GM23338 (cell line): ENCODE measurements around the gene POLK. TPM values are rescaled to one million over a fixed set of nuclear protein-coding genes. Genes with fewer than 3 reads are reported as not detected.

Source experiments
- ATAC-seq: fragments of 200-7000 bp; cut with Tn5 transposase; 3 replicates; pipeline ENCODE4 v1.9.1; 2020
- DNase-seq: peaks from one replicate; pipeline ENCODE4 v3.0.0-alpha.2; 2015; ENCODE audit warnings: low spot score
- H2AFZ ChIP-seq: fragments of 200-600 bp; sonication (generic); 2 replicates; pipeline ENCODE4 v1.8.0; 2016; ENCODE audit warnings: antibody characterized with exemption, mild to moderate bottlenecking, moderate library complexity
- H3F3A ChIP-seq: fragments of 200-600 bp; sonication (generic); replicated peaks from 2 replicates; pipeline ENCODE4 v1.8.0; 2017; ENCODE audit warnings: antibody characterized with exemption, mixed run types, low read depth
- H3K27ac ChIP-seq: fragments of 200-600 bp; sonication (generic); 2 replicates; pipeline ENCODE4 v1.6.1; 2016; ENCODE audit warnings: low read depth
- H3K27me3 ChIP-seq: fragments of 200-600 bp; sonication (generic); 2 replicates; pipeline ENCODE4 v1.8.0; 2016; ENCODE audit warnings: mild to moderate bottlenecking, mixed run types, moderate library complexity; ENCODE audit not compliant: insufficient read depth
- H3K36me3 ChIP-seq: fragments of 200-600 bp; sonication (generic); 2 replicates; pipeline ENCODE4 v1.8.0; 2016; ENCODE audit warnings: mild to moderate bottlenecking; ENCODE audit not compliant: insufficient read depth
- H3K4me1 ChIP-seq: fragments of 200-600 bp; sonication (generic); 2 replicates; pipeline ENCODE4 v1.8.0; 2016; ENCODE audit warnings: mild to moderate bottlenecking, moderate library complexity; ENCODE audit not compliant: insufficient read depth
- H3K4me2 ChIP-seq: fragments of 200-600 bp; sonication (generic); 2 replicates; pipeline ENCODE4 v1.7.1; 2017; ENCODE audit warnings: mixed run types
- H3K4me3 ChIP-seq: fragments of 200-600 bp; sonication (generic); 2 replicates; pipeline ENCODE4 v1.6.1; 2016; ENCODE audit warnings: mixed run types
- H3K79me2 ChIP-seq: fragments of 200-600 bp; sonication (generic); replicated peaks from 2 replicates; pipeline ENCODE4 v1.8.0; 2017; ENCODE audit warnings: mild to moderate bottlenecking; ENCODE audit not compliant: insufficient read depth
- H3K9me2 ChIP-seq: fragments of 200-600 bp; sonication (generic); 2 replicates; pipeline ENCODE4 v1.8.0; 2017; ENCODE audit not compliant: insufficient read depth
- H4K20me1 ChIP-seq: fragments of 200-600 bp; sonication (generic); replicated peaks from 2 replicates; pipeline ENCODE4 v1.8.0; 2017; ENCODE audit warnings: mild to moderate bottlenecking; ENCODE audit not compliant: insufficient read depth
- H3K27ac Mint-ChIP-seq: 2 replicates; pipeline ENCODE4 v1.8.0; 2020; ENCODE audit warnings: inconsistent platforms, mild to moderate bottlenecking, moderate library complexity, mixed read lengths
- H3K27me3 Mint-ChIP-seq: 3 replicates; pipeline ENCODE4 v1.8.0; 2022; ENCODE audit warnings: low read depth, mild to moderate bottlenecking, moderate library complexity, mixed read lengths, inconsistent platforms; ENCODE audit not compliant: insufficient read depth, poor library complexity
- H3K36me3 Mint-ChIP-seq: 3 replicates; pipeline ENCODE4 v1.8.0; 2021; ENCODE audit warnings: low read depth, mild to moderate bottlenecking, inconsistent platforms, moderate library complexity, mixed read lengths
- H3K4me1 Mint-ChIP-seq: 3 replicates; pipeline ENCODE4 v1.8.0; 2020; ENCODE audit warnings: mild to moderate bottlenecking, inconsistent platforms, mixed read lengths
- H3K4me3 Mint-ChIP-seq: 3 replicates; pipeline ENCODE4 v1.8.0; 2021; ENCODE audit warnings: moderate library complexity, mild to moderate bottlenecking, inconsistent platforms, mixed read lengths
- H3K9me3 Mint-ChIP-seq: 3 replicates; pipeline ENCODE4 v1.8.0; 2020; ENCODE audit warnings: moderate library complexity, mild to moderate bottlenecking, inconsistent platforms, mixed read lengths
- CREB1 ChIP-seq: fragments of 250-450 bp; sonication (Bioruptor Pico); IDR thresholded peaks from 2 replicates; pipeline ENCODE4 v1.5.0; 2020; ENCODE audit warnings: low read depth, mild to moderate bottlenecking, moderate library complexity
- CTCF ChIP-seq, 2 experiments: fragments of 200-600 bp in 1 of 2; sonication (generic) in 1 of 2; conservative IDR thresholded peaks; 2 replicates each; pipeline versions ENCODE4 v1.5.1 to v1.6.1; 2016 to 2017; ENCODE audit warnings: antibody characterized with exemption in 2 of 2, low read depth in 2 of 2, mild to moderate bottlenecking in 2 of 2, moderate library complexity in 1 of 2
- EZH2 ChIP-seq: fragments of 200-600 bp; sonication (generic); IDR thresholded peaks from one replicate; pipeline ENCODE4 v1.8.0; 2017; ENCODE audit warnings: antibody characterized with exemption, mild to moderate bottlenecking, low read depth; ENCODE audit not compliant: unreplicated experiment
- EZH2phosphoT487 ChIP-seq: fragments of 200-600 bp; sonication (generic); IDR thresholded peaks from one replicate; pipeline ENCODE4 v1.8.1; 2018; ENCODE audit warnings: antibody characterized with exemption; ENCODE audit not compliant: unreplicated experiment
- JUNB ChIP-seq: IDR thresholded peaks from one replicate; pipeline ENCODE4 v1.6.1; 2016; ENCODE audit warnings: antibody characterized with exemption; ENCODE audit not compliant: unreplicated experiment
- NANOG ChIP-seq: IDR thresholded peaks from 2 replicates; pipeline ENCODE4 v1.6.1; 2016; ENCODE audit warnings: antibody characterized with exemption, borderline replicate concordance
- POLR2AphosphoS5 ChIP-seq: IDR thresholded peaks from 2 replicates; pipeline ENCODE4 v1.6.1; 2016; ENCODE audit warnings: antibody characterized with exemption, low read depth
- REST ChIP-seq: IDR thresholded peaks from one replicate; pipeline ENCODE4 v1.6.1; 2018; ENCODE audit warnings: antibody characterized with exemption; ENCODE audit not compliant: unreplicated experiment
- STAT1 ChIP-seq: IDR thresholded peaks from one replicate; pipeline ENCODE4 v1.6.1; 2016; ENCODE audit warnings: antibody characterized with exemption; ENCODE audit not compliant: unreplicated experiment
- ZNF114 ChIP-seq: fragments of 250-450 bp; sonication (Bioruptor Pico); IDR thresholded peaks from 2 replicates; pipeline ENCODE4 v1.5.0; 2020; ENCODE audit warnings: mild to moderate bottlenecking, moderate library complexity
- ZNF331 ChIP-seq: fragments of 250-450 bp; sonication (Bioruptor Pico); IDR thresholded peaks from 2 replicates; pipeline ENCODE4 v1.5.0; 2020; ENCODE audit warnings: low read depth, mild to moderate bottlenecking, moderate library complexity
- ZNF462 ChIP-seq: fragments of 250-450 bp; sonication (Bioruptor Pico); IDR thresholded peaks from 2 replicates; pipeline ENCODE4 v1.5.0; 2020; ENCODE audit warnings: mild to moderate bottlenecking, moderate library complexity
- polyA plus RNA-seq: library from polyadenylated mRNA; unstranded; fragments of >200 nt; fragmentation: Nextera tagmentation; extraction: Ambion mirVana; gene quantifications from 2 replicates; pipeline ENCODE4 v1.2.1, GENCODE V29; 2016
- total RNA-seq: library from RNA; depleted of rRNA; stranded (reverse); fragments of >200 nt; shearing (Covaris generic); gene quantifications from 2 replicates; pipeline ENCODE4 v1.2.3, GENCODE V29; 2014

Gene POLK
- total and polyA plus RNA-seq, 2 experiments from 2014 or later: 6.3 to 14.5 TPM

- TF ChIP-seq ZNF114 (CRISPR knock-in tag): no peak
- no peak for TF ChIP-seq STAT1
- no peak for TF ChIP-seq REST
- no peak for TF ChIP-seq ZNF331 (CRISPR knock-in tag)
- TF ChIP-seq CTCF (conservative IDR thresholded peaks at IDR 0.05; ENCODE audit: low read depth in 2 of 2): no peak
- TF ChIP-seq CREB1 (CRISPR knock-in tag): no peak
- TF ChIP-seq JUNB: no peak
- TF ChIP-seq POLR2AphosphoS5: no peak
Measured at GRCh38 chr5:75491621-75492020, 20.1 kb upstream of the POLK start (continued).

GRCh38 chr5:75496026-75496425 lies 15.7 kb upstream of the POLK start:
- Mint-ChIP-seq H3K9me3 (no peaks in the 10 kb centered on the region), H3K4me1 (peaks cover 8% of the 10 kb centered on the region), H3K27me3 (no peaks in the 10 kb centered on the region), H3K36me3 (peaks cover 38% of the 10 kb centered on the region), H3K27ac (no peak overlapping the region), H3K4me3 (no peak overlapping the region)
- Histone ChIP-seq H3K9me2 (no peaks in the 10 kb centered on the region; the same call in 1 of the 2 replicates), H3K27ac (no peak overlapping the region), H3K4me3 (no peak overlapping the region), H2AFZ (no peak overlapping the region), H3K27me3 (no peaks in the 10 kb centered on the region), H3K36me3 (no peaks in the 10 kb centered on the region), H3F3A (no peaks in the 10 kb centered on the region), H4K20me1 (no peaks in the 10 kb centered on the region), H3K79me2 (peaks cover 16% of the 10 kb centered on the region), H3K4me1 (peaks cover 3% of the 10 kb centered on the region), H3K4me2 (no peak overlapping the region)
- no peak for DNase-seq
- no peak for ATAC-seq
- no peak for TF ChIP-seq CREB1 (CRISPR knock-in tag)
- TF ChIP-seq ZNF462 (CRISPR knock-in tag): no peak
- no peak for TF ChIP-seq ZNF331 (CRISPR knock-in tag)
- TF ChIP-seq EZH2: no peak
- no peak for TF ChIP-seq ZNF114 (CRISPR knock-in tag)
- TF ChIP-seq STAT1: no peak
- TF ChIP-seq CTCF (conservative IDR thresholded peaks at IDR 0.05; ENCODE audit: low read depth in 2 of 2): no peak
- no peak for TF ChIP-seq NANOG
- no peak for TF ChIP-seq EZH2phosphoT487
